ENCODE data around the gene PPCS.

DNA sequence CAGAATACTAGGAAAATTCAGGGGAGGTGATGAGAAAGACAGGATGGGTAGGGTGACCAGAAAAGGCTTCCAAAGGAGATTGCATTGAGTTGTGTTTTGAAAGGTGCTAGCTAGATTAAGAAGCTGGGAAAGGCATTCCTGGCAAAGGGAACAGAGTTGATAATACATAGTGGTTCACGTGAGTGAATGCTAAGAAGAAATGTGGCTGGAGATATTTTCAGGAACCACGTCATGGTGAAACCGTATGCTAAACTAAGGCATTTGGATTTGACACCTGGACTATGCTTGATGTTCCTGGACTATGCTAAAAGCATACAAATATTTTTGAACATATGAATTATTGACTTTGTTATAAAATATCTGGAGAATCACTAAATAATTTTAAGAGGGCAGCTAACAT lies 21.4 kb downstream of the PPCS start:
- TF ChIP-seq, protein P1, sequence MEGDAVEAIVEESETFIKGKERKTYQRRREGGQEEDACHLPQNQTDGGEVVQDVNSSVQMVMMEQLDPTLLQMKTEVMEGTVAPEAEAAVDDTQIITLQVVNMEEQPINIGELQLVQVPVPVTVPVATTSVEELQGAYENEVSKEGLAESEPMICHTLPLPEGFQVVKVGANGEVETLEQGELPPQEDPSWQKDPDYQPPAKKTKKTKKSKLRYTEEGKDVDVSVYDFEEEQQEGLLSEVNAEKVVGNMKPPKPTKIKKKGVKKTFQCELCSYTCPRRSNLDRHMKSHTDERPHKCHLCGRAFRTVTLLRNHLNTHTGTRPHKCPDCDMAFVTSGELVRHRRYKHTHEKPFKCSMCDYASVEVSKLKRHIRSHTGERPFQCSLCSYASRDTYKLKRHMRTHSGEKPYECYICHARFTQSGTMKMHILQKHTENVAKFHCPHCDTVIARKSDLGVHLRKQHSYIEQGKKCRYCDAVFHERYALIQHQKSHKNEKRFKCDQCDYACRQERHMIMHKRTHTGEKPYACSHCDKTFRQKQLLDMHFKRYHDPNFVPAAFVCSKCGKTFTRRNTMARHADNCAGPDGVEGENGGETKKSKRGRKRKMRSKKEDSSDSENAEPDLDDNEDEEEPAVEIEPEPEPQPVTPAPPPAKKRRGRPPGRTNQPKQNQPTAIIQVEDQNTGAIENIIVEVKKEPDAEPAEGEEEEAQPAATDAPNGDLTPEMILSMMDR (IDR thresholded peaks at IDR 0.05; ENCODE audit: poor library complexity) = no peak
- no peak for TF ChIP-seq EZH2phosphoT487 (IDR thresholded peaks at IDR 0.05; ENCODE audit: low read depth, severe bottlenecking, unreplicated experiment)

Data from hepatocyte (in vitro differentiated cells).